GM10847 (cell line): ENCODE data around the gene TMEM147.

ENCODE experiments used
- POLR2A ChIP-seq: IDR thresholded peaks from 2 replicates; pipeline ENCODE4 v1.6.1; 2011; ENCODE audit not compliant: insufficient read length; ENCODE audit errors: extremely low read depth

The TMEM147 gene

GRCh38 chr19:35554076-35554475, 8.7 kb downstream of the TMEM147 start:
- TF ChIP-seq POLR2A, result no peak

- TF ChIP-seq POLR2A, result no peak
These were observed 10.0 kb downstream of the TMEM147 start for GRCh38 chr19:35555301-35556005.

GRCh38 chr19:35556025-35556590, 10.7 kb downstream of the TMEM147 start:
- no peak for TF ChIP-seq POLR2A

- no peak for TF ChIP-seq POLR2A
These were observed 11.6 kb downstream of the TMEM147 start for GRCh38 chr19:35556846-35557538.

GRCh38 chr19:35557539-35558399, 12.3 kb downstream of the TMEM147 start:
- no peak for TF ChIP-seq POLR2A

GRCh38 chr19:35558400-35559280, 13.2 kb downstream of the TMEM147 start:
- no peak for TF ChIP-seq POLR2A

GRCh38 chr19:35559281-35559659, 13.8 kb downstream of the TMEM147 start:
- TF ChIP-seq POLR2A, result no peak

GRCh38 chr19:35559781-35560180, 14.4 kb downstream of the TMEM147 start:
- TF ChIP-seq POLR2A, result no peak

GRCh38 chr19:35560271-35560670, 14.8 kb downstream of the TMEM147 start:
- no peak for TF ChIP-seq POLR2A

- no peak for TF ChIP-seq POLR2A
These were observed 15.3 kb downstream of the TMEM147 start for GRCh38 chr19:35560677-35561076.

GRCh38 chr19:35561436-35561835, 16.0 kb downstream of the TMEM147 start:
- no peak for TF ChIP-seq POLR2A

- no peak for TF ChIP-seq POLR2A
These were observed 16.9 kb downstream of the TMEM147 start for GRCh38 chr19:35562336-35562735.

- no peak for TF ChIP-seq POLR2A
These were observed 17.4 kb downstream of the TMEM147 start for GRCh38 chr19:35562776-35563175.

GRCh38 chr19:35563207-35563829, 17.9 kb downstream of the TMEM147 start, which contains the start of gene ATP4A:
TSS of gene ATP4A (minus strand) at chr19:35563658. CDS start at chr19:35563629, 29 bp downstream.
- no peak for TF ChIP-seq POLR2A
